HCT116 (cell line): Measurements from ENCODE around the gene MBD6.

Source experiments
- CTCF ChIP-seq, 3 experiments: fragments of 200-600 bp in 1 of 3; sonication (generic) in 1 of 3; IDR thresholded peaks in 2 of 3; conservative IDR thresholded peaks in 1 of 3; 2 replicates each; pipeline ENCODE4 v1.5.1; 2012 to 2017; ENCODE audit warnings: low read depth in 2 of 3, low read length in 2 of 3, antibody characterized with exemption in 1 of 3, borderline replicate concordance in 1 of 3, control low read depth in 1 of 3, mild to moderate bottlenecking in 1 of 3, mixed read lengths in 1 of 3, mixed run types in 1 of 3, moderate library complexity in 1 of 3; ENCODE audit not compliant: insufficient read depth in 1 of 3
- ZBTB33 ChIP-seq: IDR thresholded peaks from 2 replicates; pipeline ENCODE4 v1.6.1; 2011; ENCODE audit warnings: mild to moderate bottlenecking, low read length, moderate library complexity; ENCODE audit not compliant: insufficient replicate concordance; ENCODE audit errors: extremely low read depth

GRCh38 chr12:57533108-57533507 lies 10.5 kb downstream of the MBD6 start:
- TF ChIP-seq CTCF (IDR thresholded peaks at IDR 0.05 in 2 of 3, conservative IDR thresholded peaks at IDR 0.05 in 1 of 3; ENCODE audit: borderline replicate concordance in 1 of 3, insufficient read depth in 1 of 3, low read depth in 2 of 3, low read length in 2 of 3) (no peak), ZBTB33 (no peak)
